Measurements from ENCODE around the gene RBM38. TPM values are rescaled to one million over a fixed set of nuclear protein-coding genes. Genes with fewer than 3 reads are reported as not detected.

Gene RBM38
- total and polyA plus RNA-seq, 9 of the 15 experiments (the other 6 are each of a cell fraction or from before 2014, with no cell fraction given): 0.28 to 82.4 (median 33.2) TPM

DNA sequence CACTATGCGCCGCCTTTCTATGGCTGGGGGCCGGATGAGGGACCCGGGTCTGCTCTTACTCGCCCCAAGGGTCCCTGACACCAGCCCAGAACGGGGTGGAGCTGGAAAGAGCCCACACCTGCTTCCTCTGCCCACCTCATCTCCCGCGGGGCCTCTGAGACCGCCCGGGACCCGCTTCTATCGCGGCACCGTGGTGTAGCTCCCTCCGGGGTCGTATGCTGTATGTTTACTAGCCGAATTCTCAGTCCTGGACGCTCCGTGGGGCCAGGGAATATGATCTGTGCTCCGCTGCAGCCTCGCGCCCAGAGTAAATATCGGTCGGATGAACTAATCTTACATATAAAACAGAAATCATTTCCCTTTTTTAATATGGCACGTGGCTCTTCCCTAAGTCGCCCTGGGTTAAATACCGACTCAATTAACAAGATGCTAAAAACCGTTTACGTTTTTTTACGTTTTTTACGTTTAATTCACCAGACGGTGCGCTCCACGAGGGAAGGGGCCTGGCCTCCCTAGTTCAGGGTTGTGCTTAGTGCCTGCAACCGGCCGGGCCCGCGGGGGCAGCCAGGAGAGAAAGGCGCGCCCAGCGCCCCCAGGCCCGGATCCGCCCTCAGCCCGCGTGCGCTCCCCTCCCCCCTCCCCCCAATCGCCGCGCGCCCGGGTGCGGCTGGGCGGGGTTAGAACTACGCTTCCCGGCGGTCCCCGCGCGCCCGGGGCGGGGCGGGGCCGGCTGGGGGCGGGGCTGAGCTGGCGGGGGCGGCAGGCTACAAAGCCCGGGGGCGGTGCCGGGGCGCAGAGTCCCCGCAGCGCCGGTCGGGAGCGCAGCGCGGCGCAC is at the start of gene RBM38 (continued):
- TF ChIP-seq, protein P1, sequence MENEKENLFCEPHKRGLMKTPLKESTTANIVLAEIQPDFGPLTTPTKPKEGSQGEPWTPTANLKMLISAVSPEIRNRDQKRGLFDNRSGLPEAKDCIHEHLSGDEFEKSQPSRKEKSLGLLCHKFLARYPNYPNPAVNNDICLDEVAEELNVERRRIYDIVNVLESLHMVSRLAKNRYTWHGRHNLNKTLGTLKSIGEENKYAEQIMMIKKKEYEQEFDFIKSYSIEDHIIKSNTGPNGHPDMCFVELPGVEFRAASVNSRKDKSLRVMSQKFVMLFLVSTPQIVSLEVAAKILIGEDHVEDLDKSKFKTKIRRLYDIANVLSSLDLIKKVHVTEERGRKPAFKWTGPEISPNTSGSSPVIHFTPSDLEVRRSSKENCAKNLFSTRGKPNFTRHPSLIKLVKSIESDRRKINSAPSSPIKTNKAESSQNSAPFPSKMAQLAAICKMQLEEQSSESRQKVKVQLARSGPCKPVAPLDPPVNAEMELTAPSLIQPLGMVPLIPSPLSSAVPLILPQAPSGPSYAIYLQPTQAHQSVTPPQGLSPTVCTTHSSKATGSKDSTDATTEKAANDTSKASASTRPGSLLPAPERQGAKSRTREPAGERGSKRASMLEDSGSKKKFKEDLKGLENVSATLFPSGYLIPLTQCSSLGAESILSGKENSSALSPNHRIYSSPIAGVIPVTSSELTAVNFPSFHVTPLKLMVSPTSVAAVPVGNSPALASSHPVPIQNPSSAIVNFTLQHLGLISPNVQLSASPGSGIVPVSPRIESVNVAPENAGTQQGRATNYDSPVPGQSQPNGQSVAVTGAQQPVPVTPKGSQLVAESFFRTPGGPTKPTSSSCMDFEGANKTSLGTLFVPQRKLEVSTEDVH (IDR thresholded peaks at IDR 0.05; ENCODE audit: low read depth, partially characterized antibody): peak; percentile 35
- TF ChIP-seq CCNT2 (IDR thresholded peaks at IDR 0.05; ENCODE audit: borderline replicate concordance, extremely low read depth, insufficient read length, low read depth, low read length) (peak; percentile 76), BRD9 (IDR thresholded peaks at IDR 0.05; ENCODE audit: low read depth, partially characterized antibody) (peak; percentile 71), YY1 (IDR thresholded peaks at IDR 0.05; ENCODE audit: borderline replicate concordance in 1 of 3, control insufficient read depth in 1 of 3, extremely low read depth in 1 of 3, insufficient read depth in 3 of 3, insufficient read length in 1 of 3, insufficient replicate concordance in 2 of 3, low read depth in 1 of 3, low read length in 2 of 3) (peak in 1 of 3 experiments; percentile 67), XRCC5 (IDR thresholded peaks at IDR 0.05; ENCODE audit: low read depth, low read length) (0 out of 2 replicates have a peak, but pooled peaks have one; percentile 16), NCOR1 (IDR thresholded peaks at IDR 0.05) (peak; percentile 27; the same call in 1 of the 2 replicates), SIN3A (IDR thresholded peaks at IDR 0.05; ENCODE audit: borderline replicate concordance in 2 of 2, control insufficient read depth in 1 of 2, low read depth in 2 of 2, low read length in 2 of 2) (peak in 1 of 2 experiments; percentile 40; a peak in 1 of 4 replicates), HCFC1 (IDR thresholded peaks at IDR 0.05; ENCODE audit: low read depth, low read length) (peak; percentile 80), EP400 (IDR thresholded peaks at IDR 0.05) (peak; percentile 81), POLR2G (IDR thresholded peaks at IDR 0.05; ENCODE audit: low read depth, low read length) (peak; percentile 71), ARID1B (IDR thresholded peaks at IDR 0.05) (0 out of 2 replicates have a peak, but pooled peaks have one; percentile 31), NFRKB (IDR thresholded peaks at IDR 0.05; ENCODE audit: low read depth) (peak; percentile 50), NRF1 (conservative IDR thresholded peaks at IDR 0.05 in 1 of 2, IDR thresholded peaks at IDR 0.05 in 1 of 2) (peak in 1 of 2 experiments; percentile 39; a peak in 2 of 4 replicates), CREB1 (IDR thresholded peaks at IDR 0.05) (no peak), CREB1 (CRISPR knock-in tag; IDR thresholded peaks at IDR 0.05) (no peak), STAG1 (CRISPR knock-in tag; IDR thresholded peaks at IDR 0.05; ENCODE audit: borderline replicate concordance) (no peak), ATF7 (IDR thresholded peaks at IDR 0.05) (0 out of 2 replicates have a peak, but pooled peaks have one; percentile 14)
- TF ChIP-seq, protein P2, sequence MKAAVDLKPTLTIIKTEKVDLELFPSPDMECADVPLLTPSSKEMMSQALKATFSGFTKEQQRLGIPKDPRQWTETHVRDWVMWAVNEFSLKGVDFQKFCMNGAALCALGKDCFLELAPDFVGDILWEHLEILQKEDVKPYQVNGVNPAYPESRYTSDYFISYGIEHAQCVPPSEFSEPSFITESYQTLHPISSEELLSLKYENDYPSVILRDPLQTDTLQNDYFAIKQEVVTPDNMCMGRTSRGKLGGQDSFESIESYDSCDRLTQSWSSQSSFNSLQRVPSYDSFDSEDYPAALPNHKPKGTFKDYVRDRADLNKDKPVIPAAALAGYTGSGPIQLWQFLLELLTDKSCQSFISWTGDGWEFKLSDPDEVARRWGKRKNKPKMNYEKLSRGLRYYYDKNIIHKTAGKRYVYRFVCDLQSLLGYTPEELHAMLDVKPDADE (conservative IDR thresholded peaks at IDR 0.05; ENCODE audit: control insufficient read depth, low read depth, low read length): peak; percentile 56; the same call in 1 of the 2 replicates
